NOMO-1 treated with dmso at 0.1 percent for 144 hours (cell line): Measurements from ENCODE around the gene RPRD1B.
"Not testable (repeated sequence)": the region's sequence is repeated elsewhere in the genome, so short reads cannot be mapped to it uniquely, and the experiment has no call there.

Source experiments
- DNase-seq: peaks from one replicate; lab custom pipeline; 2025; ENCODE audit not compliant: unreplicated experiment; lab: John Stamatoyannopoulos, UW

Gene RPRD1B

DNA sequence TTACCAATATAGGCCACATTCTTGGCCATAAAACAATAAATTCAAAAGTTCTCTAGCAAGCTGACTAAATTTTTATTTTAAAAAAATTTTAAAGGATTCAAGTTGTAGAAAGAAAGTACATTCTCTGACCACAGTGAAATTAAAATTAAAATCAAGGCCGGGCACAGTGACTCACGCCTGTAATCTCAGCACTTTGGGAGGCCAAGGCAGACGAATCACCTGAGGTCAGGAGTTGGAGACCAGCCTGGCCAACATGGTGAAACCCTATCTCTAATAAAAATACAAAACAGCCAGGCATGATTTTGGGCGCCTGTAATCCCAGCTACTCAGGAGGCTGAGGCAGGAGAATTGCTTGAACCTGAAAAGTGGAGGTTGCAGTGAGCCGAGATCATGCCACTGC is 68.7 kb downstream of the RPRD1B start:
- not testable (repeated sequence) for DNase-seq

DNA sequence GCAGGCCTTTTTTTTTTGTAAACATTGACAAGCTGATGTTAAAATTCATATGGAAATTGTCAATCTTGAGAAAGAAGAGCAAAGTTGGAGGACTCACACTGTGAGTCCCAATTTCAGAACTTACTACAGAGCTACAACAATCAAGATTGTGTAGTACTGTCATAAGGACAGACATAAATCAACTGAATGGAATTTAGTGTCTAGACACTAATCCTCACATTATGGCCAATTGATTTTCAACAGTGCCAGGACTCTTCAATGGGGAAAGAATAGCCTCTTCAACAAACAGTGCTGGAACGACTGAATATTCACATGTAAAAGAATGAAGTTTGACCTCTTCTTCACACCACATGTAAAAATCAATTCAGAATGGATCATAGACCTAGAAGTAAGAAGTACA is 70.7 kb downstream of the RPRD1B start:
- no peak for DNase-seq

DNA sequence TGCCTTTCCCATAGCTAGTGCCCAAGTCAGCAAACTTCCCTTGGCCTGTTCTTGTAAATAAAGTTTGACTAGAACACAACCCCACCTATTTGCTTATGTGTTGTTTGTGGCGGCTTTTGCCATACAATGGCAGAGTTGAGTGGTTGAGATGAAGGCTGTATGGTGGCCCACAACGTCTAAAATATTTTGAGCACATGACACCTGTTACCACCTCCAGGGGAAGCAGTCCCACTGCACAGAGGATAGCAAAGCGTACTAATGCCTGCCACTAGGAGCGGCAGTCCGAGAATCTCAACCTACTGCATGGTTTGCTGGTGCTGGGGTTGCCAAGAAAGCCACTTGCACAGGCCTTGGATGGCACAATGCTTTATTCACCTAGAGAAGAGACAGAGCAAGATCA is 72.9 kb downstream of the RPRD1B start:
- DNase-seq, result no peak

DNA sequence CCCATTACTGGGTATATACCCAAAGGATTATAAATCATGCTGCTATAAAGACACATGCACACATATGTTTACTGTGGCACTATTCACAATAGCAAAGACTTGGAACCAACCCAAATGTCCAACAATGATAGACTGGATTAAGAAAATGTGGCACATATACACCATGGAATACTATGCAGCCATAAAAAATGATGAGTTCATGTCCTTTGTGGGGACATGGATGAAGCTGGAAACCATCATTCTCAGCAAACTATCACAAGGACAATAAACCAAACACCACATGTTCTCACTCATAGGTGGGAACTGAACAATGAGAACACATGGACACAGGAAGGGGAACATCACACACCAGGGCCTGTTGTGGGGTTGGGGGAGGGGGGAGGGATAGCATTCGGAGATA is 73.8 kb downstream of the RPRD1B start:
- DNase-seq, result not testable (repeated sequence)

DNA sequence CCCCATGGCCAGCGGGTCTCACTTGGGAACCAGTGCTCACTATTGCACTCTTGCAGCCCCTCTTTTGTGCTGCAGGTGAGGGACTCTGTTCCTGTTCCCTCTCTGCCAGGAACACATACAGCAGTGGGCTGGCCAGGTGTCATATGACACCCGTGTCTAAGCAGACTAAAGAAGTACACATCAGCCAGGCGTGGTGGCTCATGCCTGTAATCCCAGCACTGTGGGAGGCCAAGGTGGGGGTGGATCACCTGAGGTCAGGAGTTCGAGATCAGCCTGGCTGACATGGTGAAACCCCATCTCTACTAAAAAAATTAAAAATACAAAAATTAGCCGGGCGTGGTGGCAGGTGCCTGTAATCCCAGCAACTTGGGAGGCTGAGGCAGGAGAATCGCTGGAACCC is 74.4 kb downstream of the RPRD1B start:
- not testable (repeated sequence) for DNase-seq

DNA sequence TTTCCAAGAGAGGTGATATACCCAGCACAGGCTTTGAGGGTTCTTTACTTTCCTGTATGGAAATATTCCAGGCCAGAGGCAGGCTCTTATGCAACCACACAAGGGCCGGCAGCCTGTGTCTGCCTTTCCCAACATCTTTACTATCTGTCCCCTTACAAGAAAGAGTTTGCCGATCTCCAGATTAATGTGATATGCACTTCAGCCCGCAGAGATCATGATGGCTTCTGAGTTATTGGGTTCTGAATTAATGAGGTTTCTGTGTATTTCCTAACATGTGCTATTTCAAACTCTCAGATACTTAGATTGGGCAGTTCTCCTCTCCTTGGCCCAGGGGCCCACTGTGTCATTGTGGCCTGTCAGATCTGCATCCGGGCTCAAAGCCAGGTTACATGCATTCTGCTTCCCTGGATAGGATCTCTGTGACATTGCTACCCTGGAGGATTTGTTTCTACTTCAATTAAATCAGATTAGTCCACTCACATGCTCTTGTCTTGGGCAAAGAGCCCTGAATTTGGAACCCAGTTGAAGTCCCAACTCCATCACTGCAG is 75.0 kb downstream of the RPRD1B start:
- no peak for DNase-seq

DNA sequence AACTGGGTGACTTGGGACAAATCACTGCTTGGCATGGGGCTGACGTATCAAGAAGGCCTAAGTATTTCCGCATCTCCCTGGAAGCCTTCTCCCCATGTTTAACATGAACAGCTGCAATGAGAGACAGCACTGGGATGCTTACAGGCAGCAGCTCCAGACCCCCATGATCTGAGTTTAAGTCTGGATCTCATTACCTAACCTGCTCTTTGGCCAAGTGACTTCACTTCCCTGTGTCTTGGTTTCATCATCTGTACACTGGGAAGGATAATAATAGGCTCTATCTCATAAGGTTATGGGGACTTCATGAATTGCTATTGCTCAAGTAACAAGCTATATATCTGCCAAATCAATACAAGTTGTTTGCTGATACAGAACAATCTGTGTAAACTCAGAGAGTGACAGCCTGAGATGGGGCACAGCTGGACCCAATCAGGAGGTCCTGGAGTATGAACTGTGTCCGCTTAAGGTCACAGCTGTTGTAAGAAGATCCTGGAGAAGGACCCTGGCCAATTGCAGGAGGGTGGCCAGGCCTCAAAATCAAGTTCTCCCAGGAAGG is 75.5 kb downstream of the RPRD1B start:
- no peak for DNase-seq

DNA sequence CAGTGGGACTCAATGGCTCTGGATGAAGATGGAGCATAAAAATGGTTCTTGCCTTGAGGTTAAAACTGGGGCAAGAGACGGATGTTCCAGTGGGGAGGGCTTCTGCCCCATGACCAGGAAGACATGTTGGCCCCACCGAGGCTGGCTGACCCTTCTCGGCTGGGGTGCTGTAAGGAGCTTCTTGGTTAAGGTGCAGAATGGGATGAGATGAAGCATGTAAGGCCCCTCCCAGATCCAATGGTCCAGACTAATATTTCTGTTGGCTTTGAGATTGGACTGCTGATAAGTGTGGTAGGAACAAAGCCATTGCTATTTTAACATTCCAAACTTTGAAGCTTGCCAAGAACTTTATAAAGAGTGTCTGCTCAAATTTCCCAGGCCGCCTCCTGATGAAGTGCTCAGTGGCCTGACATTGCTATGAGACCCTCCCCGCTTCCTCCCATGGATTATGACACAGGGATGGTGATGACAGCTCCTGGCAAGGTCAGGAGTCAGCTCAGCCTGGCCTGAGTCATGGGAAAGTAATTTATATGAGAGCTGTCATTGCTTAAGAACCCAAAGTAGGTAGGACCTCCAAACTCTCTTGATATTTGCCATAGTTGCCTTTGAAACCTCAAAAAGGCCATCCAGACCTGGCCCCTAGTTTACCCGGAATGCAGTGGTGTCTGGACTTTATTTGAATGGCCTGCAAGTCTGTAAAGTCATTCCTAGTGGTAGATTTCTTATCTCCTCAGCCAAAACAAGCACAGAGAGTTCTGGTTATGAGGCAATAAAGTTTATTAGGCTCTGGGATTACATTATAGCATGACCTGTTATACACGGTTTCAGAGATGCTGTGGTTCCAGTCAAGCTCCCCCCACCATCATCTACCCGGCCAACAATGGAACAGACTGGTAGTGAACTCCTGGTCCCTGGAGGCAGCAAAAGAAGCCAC is 76.3 kb downstream of the RPRD1B start:
- DNase-seq, result no peak

DNA sequence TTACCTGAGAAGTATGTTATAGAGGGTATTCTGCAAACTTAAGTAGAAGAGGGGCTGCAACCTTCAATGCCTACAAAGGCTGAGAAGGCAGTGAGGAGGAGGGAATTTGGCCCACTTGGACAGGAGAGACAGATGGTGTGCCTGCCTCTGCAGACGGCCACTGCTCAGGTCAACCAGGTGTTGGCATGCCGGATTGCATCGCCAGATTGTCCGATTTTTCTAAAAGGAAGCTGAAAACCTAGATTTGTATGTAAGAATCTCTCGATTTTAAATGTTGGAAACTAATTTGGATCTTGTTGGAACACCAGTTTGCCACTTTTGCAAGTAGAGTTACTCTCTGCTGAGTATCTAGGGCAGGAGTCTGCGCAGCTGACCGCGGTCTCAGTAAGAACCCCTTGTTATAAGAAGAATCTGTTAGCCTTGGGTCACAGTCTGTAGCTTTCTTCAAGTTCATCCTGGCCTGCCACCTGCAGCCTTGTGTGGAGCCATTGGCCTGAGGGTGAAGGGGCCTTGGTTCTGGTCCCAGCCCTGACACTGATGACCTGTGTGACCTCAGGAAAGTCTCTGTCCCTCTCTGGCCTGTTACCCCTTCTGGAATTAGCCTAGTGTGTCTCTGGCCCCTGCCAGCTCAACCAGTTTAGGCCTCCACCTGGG is 77.1 kb downstream of the RPRD1B start:
- no peak for DNase-seq

DNA sequence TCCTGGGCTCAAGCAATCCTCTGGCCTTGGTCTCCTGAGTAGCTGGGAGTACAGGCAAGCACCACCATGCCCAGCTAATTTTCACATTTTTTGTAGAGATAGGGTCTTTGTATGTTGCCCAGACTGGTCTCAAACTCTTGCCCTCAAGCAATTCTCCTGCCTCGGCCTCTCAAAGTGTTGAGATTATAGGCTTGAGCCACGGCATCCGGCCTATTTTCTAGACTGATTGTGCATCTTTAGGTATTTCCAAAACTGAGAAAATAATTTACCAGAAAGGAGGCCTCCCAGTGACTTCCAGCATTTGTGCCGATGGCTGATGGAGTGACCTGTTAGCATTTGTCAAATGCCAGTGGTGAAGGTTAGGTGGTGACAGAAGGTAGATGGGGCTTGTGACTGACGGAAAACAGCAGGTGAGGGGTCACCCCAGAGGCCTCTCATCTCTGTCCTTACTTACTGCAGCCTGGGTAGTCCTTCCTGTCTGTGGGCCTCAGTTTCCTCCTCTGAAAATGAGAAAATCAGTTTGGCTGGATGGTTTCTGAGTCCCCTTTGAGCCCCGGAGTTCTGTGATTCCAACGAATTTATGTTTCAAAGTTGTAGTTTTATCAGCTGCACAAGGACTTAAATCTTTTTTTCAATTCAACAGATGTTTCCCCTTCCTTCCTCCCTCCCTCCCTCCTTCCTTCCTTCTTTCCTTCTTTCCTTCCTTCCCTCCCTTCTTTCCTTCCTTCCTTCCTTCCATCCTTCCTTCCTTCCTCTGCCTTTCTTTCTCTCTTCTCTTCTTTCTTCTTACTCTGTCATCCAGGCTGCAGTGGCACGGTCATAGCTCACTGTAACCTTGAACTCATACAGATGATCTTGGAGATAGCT is 78.1 kb downstream of the RPRD1B start:
- DNase-seq, result no peak

DNA sequence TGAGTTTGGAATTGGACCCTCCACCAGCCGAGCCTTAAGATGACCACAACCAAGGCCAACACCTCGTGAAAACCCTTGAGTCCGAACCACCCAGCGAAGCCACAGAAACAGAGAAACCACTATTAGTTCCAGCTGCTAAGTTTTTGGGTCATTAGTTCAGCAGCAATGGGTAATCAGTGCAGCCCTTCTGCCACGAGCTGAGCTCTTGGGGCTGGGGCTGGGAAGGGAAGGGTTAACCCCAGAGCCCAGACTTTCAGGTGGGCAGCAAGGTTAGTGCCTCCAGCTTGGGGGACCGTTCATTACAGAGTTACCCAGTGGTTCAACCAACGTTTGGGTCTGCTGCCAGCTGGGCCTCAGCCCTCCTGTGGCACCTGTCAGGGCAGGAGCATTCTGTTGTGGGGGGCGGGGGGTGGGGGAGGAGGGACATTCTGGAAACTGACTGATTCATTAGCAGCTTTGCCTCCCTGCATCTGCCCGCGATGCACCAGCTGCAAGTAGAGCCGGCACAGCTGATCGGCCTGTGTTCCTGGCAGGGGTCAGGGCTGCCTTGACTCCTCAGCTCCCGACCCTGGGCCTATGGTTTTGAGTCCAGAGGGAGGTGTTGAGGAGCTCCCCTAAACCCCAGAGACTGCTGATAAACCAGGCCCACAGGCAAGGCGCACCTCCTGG is 78.8 kb downstream of the RPRD1B start:
- DNase-seq, result no peak

DNA sequence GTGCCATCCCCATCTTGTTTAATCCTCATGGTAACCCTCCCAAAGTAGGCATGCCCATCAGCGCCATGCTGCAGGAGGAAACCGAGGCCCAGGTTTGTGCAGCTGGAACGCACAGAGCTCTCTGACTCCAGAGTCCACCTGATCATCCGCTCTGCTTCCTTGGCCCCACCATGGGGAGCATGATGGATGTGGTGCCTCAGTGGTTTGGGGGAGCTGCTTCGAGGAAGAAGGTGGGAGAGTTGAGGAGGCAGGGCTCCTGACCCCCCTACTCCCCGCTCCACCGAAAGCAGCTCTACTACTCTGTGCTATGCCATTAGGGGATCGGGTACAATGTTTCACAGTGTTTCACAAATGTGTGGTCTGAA is 79.4 kb downstream of the RPRD1B start:
- DNase-seq, result no peak

DNA sequence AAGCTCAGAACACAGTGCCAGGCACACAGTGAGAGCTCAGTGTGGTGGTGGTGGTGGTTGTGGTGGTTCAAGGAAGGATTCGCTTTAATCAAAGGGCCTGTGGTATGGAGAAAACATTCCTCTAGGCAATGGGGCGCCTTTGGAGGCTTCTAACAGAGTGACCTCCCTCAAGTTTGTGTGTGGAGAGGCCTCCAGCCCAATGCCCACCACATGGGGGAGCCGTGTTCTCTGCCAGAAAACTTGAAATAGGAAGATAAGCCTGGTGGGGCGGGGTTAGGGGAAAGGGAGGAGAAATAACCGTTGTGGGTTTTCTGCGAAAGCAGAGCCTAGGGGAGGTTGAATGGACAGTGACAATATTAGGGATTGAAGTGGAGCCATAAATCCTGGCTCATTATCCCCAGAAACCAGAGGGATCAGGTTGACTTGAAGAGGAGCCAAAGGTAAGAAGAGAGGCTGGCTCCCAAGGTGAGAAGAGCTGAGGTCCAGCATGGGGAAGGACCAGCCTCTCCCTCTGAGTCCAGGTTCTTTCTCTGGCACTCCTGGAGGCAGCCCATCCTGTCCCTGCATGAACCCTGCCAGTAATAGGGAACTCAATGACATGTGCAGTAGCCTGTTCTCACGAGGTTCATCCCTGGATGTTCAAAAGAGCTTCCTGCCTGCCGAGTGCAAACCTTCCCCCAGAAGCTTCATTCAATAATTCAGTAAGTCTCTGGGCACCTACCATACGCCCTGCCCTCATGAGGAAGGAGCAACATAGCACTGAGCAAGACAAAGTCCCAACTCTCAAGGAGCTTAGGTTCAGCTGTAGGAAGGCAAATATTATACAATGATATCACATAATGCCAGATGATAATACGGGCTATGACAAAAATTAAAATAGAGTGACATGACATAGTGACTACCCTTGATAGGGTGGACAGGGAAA is 80.1 kb downstream of the RPRD1B start:
- DNase-seq, result peak; percentile 72

DNA sequence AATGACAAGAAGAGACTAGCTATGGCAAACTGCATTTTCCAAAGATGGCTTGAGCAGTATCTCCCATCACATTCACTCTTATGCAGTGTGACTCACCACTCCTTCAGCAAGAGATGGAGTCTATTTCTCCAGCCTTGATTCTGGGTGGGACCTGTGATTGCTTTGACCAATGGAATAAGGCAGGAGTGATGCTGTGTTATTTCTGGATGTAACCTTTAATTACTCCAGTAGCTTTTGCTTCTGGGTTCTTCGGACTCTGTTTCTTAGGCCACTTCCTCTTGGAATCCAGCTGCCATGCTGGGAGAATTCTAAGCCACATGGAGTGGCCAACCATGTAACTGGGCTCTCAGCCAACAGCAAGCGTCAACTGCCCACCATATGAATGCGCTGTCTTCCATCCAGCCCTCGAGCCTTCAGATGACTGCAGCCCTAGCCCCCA is 80.8 kb downstream of the RPRD1B start:
- DNase-seq, result no peak

DNA sequence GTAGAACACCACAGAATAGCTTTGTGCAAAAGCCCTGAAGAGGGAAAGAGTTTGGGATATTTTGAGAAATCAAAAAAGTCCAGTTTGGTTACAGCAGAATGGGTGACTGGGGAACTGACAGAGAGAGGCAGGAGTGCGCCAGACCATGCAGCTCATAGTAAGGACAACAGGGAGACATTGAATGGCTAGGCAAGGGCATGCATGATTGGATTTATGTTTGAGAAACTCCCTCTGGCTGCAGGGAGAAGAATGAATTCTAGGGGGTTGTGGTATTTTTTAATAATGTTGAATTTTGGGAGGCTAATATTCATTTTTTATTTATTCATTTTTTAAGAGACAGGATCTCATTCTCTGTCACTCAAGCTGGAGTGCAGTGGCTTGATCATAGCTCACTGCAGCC is 81.7 kb downstream of the RPRD1B start:
- no peak for DNase-seq

DNA sequence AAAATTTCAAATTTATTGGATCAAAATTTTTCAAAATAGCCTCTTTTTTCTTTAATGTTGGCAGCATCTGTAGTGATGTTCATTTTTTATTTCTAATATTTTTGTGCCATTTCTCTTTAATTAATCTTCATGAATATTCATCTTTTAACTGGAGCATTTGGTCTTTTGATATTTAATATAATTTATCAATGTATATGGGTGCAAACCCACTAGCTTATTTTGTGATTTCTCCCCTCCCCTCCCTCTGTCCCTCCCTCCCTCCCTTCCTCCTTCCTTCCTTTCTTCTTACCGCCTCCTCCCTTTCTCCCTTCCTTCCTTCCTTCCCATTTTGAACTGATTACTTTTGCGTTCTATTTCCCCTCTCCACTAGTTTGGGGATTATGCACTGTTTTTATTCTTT is 82.3 kb downstream of the RPRD1B start:
- DNase-seq, result no peak

DNA sequence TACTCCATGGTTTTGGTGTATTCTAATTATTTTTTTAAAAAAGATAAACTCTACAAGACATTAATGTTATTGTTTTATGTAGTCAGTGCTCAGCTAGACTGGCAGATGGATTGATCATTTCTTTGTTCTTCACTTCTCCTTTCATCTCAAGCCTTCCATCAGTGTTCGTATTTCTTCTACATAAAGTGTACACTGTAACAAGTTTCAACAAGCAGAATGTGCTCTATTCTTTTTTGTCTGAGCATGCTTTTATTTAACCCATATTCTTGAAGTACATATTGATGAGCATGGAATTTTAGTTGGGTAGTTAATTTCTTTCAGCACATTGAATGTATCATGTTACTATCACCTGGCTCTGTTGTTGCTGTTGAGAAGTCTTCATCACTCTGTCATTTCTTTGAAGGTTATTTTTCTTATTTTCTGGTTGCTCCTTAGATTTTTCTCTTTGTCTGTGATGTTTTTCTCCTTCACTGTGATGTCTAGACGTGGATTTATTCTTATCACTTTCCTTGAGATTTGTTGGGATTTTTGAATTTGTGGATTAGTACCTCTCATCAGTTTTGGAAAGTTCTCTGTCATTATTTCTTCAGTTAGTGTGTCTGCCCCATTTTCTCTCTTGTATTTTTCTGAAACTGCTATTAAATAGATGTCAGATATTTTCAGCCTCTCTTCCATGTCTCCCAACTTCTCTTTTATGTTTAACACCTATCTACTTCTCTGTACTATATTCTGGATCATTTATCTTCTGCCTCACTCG is 83.0 kb downstream of the RPRD1B start:
- no peak for DNase-seq

DNA sequence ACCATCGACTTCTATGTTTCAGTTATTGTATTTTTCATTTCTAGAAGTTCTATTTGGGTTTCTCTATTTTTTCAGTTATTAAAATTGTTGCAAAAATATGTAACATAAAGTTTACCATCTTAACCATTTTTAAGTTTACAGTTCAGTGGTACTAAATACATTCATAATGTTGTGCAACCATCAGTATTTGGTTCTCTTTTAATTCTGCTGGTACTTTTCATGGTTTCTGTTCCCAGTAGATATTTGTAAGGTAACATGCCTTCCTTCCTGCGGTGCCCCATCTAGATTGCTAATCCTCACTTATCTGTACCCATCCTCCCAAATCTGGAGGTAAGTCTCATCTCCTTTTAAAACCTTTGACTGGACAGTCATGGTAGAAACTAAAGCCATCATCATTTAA is 83.7 kb downstream of the RPRD1B start:
- no peak for DNase-seq

DNA sequence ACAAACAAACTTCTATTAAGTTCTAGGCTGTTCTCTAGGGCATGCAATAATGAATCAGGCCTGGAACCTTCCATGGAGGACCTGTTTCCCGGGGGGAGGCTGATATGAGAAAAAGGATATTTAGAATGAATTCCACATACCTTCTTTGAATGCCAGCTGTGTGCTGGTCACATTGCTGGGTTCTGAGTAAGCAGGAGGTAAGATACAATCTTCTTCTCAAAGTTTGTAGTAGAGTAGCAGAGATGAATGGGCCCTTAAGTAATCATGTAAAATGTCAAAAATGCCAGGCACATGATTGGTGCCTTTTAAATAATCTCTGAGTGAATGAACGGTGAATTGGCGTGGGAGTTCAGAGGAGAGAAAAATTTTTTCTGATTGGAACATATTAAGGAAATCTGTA is 84.1 kb downstream of the RPRD1B start:
- DNase-seq, result no peak
